NCI-H1694 treated with DMSO at 0.1 percent for 48 hours (cell line): ENCODE data around the gene FMR1.

ENCODE experiments used
- DNase-seq: peaks from one replicate; lab custom pipeline; 2025; lab: John Stamatoyannopoulos, UW

Gene FMR1

GRCh38 chrX:147916375-147916968, 4.8 kb downstream of the FMR1 start:
- no peak for DNase-seq

DNA sequence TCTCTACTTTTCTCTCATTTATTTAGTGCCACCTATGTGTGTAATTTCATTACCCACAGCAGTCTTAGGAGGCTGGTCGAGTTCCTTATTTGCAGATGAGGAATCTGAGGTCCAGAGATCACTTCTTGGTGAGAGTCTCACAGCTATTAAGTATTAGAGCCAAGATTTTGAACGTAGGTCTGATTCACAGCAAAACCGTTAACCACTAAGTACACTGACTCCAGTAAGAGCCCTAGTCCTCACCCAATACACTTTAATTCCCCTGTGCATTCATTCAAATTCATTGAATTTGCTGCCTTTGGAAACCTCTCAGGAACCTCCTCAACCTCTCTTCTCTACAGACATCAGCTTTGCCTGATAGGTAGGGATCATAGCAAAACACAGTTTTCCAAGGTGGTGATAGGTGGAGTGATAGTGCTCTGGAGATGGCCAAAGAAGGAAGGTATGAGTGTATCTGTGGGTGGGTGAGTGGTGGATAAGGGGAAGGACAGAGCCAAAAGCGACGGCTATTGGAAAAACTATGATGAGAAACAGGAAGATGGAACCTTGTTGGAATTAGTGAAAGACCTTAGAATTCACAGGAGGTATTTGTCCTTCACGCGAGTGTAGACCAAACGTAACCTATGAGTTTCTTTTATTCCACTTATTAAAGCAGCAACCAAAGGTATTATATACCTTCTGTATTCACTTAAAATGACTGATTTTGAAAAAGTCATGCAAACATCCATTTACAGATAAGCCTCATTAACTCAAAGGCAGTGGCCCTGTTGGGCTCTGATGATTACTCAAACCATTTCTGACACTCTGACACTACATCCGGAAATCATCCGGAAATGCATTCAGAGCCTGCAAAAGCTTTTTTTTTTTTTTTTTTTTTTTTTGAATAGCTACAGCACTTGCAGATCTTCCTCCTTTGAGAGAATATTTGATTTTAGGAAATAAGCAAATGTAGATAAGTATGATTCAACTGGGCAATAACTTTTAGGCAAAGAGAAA, 6.3 kb downstream of the FMR1 start:
- DNase-seq = no peak

GRCh38 chrX:147920161-147920666, 8.5 kb downstream of the FMR1 start:
- no peak for DNase-seq

DNA sequence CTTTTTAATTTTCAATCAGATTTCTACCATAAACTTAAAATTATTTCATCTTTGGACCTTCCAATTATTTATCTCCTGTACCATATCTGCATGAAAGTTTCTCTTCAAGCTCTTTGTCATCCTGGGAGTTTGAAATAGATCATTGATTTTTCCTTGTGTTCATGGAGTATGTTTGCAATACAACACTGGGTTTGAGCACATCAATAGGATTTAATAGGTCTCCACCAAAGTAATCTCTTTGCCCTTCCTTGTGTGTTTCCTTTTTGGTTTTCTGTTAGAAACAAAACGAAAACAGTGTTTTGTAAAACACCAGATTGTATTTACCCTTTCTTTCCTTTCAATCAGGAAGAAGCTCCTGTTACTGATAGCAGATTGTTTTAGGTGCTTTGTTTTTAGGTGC, 11.9 kb downstream of the FMR1 start:
- no peak for DNase-seq

DNA sequence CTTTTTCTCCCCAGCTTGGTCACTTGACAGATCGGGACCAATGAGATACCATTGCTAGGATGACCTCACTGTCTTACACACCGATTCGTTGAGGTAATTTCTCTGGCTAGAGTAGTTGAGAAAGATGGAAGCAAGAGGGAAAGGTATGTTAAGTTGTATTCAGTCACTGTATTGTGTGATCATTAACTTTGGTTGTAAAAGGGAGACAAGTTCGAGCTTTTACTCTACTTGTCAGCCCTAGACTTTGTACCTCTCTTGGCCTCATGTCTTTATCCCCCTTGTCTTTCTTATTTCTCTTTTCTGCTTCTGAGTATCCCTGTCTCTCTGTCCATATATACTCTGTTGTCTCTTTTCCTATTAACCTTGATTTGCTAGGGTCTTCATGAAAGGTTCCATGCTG, 15.5 kb downstream of the FMR1 start:
- no peak for DNase-seq

GRCh38 chrX:147933815-147934214, 22.1 kb downstream of the FMR1 start:
- no peak for DNase-seq

DNA sequence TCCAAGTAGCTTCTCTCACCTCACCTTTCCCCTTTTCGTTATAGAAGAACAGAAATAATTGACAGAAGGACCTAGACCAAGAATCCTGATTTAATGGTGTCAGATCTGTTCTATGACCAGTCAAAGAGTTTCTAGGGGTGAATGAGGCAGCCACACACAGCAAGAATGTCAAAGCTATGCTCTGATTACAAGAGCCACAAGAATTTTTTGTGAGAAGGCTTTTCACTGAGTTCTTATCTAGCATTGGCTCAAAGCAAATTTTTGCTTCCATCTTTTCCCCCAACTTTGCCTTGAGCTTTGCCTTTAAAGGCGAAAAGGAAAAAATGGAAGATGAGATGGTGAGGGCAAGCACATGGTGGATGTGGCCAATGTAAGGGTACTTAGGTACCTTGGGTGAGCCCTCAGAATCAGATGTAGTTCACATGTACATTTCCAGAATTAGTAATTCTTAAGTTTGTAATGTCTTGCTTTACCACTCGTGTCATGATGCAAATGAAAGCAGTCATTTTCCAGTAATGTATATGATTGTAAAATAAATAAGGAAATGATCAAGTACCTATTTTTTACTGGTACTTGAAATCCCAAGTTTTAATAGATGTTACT, 23.5 kb downstream of the FMR1 start:
- DNase-seq = no peak

GRCh38 chrX:147945286-147945685, 33.6 kb downstream of the FMR1 start:
- DNase-seq = no peak

- no peak for DNase-seq
Observed at GRCh38 chrX:147948531-147948930, 36.8 kb downstream of the FMR1 start.

- DNase-seq = no peak
Observed at GRCh38 chrX:147950352-147950751, 38.6 kb downstream of the FMR1 start.

DNA sequence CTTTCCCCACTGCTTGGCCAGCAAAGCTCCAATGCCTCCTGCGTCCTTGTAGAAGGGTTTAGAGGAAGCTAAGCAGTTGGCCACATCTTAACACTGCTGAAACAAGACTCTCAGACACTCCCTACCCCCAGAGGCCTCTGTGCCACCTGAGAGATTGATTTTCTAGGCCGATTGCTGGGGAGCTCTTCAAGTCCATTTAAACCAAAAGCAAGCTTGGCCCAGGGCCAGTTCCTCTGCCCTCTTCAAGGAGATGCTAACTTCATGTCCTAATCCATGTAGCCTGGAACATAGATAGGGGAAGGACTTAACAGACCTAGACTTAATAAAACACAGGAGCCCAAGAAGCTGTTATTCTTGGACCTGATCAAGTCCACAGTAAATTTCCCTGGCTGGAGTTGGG, 42.3 kb downstream of the FMR1 start:
- no peak for DNase-seq

DNA sequence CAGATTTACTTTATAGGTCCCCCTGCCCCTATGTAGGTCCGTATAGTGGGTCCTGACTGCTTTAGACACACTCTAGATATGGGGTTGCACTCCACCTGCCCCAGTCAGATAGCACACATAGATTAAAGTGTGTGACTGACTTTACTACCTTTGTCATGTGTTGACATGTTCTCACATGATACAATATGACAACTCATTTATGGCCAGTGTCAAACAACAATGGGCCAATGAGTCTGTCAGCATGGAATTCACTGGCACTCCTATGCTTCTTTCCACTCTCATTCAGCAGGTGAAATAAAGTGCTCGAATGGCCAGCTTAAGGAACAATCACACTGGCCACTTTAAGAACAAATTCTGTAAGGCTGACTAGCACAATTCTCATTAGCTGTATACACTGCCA, 45.6 kb downstream of the FMR1 start:
- no peak for DNase-seq

GRCh38 chrX:147958291-147958690, 46.6 kb downstream of the FMR1 start:
- no peak for DNase-seq

DNA sequence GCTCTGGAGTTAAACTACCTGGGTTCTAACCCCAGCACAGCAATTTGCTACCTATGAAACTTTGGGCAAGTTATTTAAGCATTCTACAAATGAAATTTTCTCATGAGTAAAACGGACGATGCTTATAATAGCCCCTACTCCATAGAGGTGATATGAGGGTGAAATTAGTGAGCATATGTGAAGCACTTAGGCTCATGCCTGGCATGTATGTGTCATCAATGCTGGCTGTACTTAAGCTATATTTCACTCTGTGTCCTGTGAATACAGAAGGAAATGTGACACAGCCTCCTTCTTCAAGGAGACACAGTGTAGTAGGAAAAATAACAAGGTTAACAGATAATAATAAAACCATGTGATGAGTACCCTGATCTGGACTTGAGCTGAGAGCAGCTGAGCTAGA, 49.0 kb downstream of the FMR1 start:
- DNase-seq = no peak

DNA sequence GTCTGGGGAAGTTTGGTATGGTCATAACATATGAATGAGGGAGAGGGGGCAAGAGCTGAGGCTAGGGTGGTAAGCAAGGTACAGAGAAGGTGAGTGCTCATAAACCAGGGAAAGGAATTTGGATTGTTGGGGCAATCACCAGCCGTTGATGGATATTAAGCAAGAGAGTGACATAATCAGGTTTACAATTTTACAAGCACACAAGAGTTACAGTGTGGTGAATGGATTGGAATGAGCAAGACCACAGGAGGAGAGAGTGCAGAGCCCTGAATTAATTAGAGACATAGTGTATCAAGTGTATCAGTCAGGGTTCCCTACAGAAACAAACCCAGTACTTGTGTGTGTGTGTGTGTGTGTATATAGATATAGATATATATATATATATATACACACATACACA, 50.8 kb downstream of the FMR1 start:
- DNase-seq = no peak

GRCh38 chrX:147978931-147979330, 67.2 kb downstream of the FMR1 start:
- no peak for DNase-seq

DNA sequence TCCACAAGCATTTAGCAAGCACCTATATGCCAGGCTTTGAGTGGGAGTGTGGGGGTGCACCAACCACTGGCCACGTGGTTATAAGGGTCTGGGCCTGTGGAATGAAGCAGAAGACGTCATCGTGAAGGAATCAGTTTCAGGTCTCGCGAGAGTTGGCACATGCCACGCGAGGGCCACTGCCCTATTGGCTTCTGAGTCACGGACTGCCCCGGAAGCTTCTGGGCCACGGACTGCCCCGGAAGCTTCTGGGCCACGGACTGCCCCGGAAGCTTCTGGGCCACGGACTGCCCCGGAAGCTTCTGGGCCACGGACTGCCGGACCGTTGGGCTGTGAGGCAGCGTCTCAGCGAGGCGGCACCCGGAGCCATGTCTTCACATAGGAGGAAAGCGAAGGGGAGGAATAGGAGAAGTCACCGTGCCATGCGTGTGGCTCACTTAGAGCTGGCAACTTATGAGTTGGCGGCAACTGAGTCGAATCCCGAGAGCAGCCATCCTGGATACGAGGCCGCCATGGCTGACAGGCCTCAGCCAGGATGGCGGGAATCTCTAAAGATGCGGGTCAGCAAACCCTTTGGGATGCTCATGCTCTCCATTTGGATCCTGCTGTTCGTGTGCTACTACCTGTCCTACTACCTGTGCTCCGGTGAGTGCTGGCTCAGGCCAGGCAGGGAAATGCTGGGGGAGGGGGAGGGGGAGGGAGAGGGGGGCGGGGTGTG, 69.5 kb downstream of the FMR1 start, which contains the start of gene FMR1NB:
TSS of gene FMR1NB (plus strand) at position 300 of the 715 bp plus-strand sequence. CDS start at position 366, 66 bp downstream.
- no peak for DNase-seq
